Heart right ventricle (tissue), 16 donors: ENCODE results near the gene ADARB2. TPM values are rescaled to one million over a fixed set of nuclear protein-coding genes. Genes with fewer than 3 reads are reported as not detected.

Experiments
- ATAC-seq, 8 donors: fragments of 200-7000 bp; cut with Tn5 transposase; one replicate each; pipeline ENCODE4 v1.9.1; 2020; ENCODE audit warnings: mild to moderate bottlenecking in 8 of 8, moderate library complexity in 8 of 8, moderate number of reproducible peaks in 1 of 8
- DNase-seq, 2 donors: peaks; one replicate each; pipeline ENCODE4 v3.0.0-alpha.2; 2020
- H3K27ac ChIP-seq, 10 donors: fragments of 200-600 bp; sonication (generic) in 2 of 10; one replicate each; pipeline versions ENCODE4 v1.5.0 to v1.8.0; 2020 to 2022; ENCODE audit warnings: mild to moderate bottlenecking in 3 of 10
- H3K27me3 ChIP-seq, 7 donors: fragments of 200-600 bp; one replicate each; pipeline ENCODE4 v1.8.0; 2021 to 2022; ENCODE audit warnings: mild to moderate bottlenecking in 2 of 7
- H3K36me3 ChIP-seq, 9 donors: fragments of 200-600 bp; sonication (generic) in 1 of 9; one replicate each; pipeline versions ENCODE4 v1.5.0 to v1.8.0; 2020 to 2022; ENCODE audit warnings: mild to moderate bottlenecking in 2 of 9
- H3K4me1 ChIP-seq, 9 donors: fragments of 200-600 bp; sonication (generic) in 1 of 9; one replicate each; pipeline versions ENCODE4 v1.5.0 to v1.8.0; 2020 to 2022; ENCODE audit warnings: mild to moderate bottlenecking in 4 of 9
- H3K4me3 ChIP-seq, 10 donors: fragments of 200-600 bp; sonication (generic) in 2 of 10; one replicate each; pipeline versions ENCODE4 v1.5.0 to v1.8.0; 2020 to 2022; ENCODE audit warnings: mild to moderate bottlenecking in 7 of 10, moderate library complexity in 2 of 10
- H3K9me3 ChIP-seq, 11 donors: fragments of 200-600 bp in 10 of 11; sonication (generic) in 2 of 11; one replicate each; pipeline versions ENCODE4 v1.5.0 to v1.8.0; 2013 to 2022; ENCODE audit warnings: mild to moderate bottlenecking in 2 of 11, control low read depth in 1 of 11, moderate library complexity in 1 of 11
- WGBS, 2 donors: extraction: QIAGEN DNeasy Blood & Tissue Kit; methylation state at CpG; one replicate each; pipeline ENCODE4 v1.1.7; 2013; ENCODE audit warnings: inconsistent platforms in 1 of 2; 5-methylcytosine and 5-hydroxymethylcytosine counted together
- intact Hi-C, 10 donors: fragments of 100-400 bp; cut with DNase I; formaldehyde crosslinking; loops; one replicate each; pipeline versions ENCODE4 v1.11.1 to v1.14.2; 2022
- polyA plus RNA-seq, 2 donors: library from polyadenylated mRNA; stranded (reverse); fragments of 200-250 nt; gene quantifications; one replicate each; pipeline ENCODE4 v1.2.3, GENCODE V29; 2013
- total RNA-seq, 10 donors: library from RNA; stranded (reverse); fragmentation: NEBNext Ultra II Directional in 3 of 10; extraction: Animal tissue kit (Norgen Biotek cat#: 25700) in 3 of 10; gene quantifications; one replicate each; pipeline versions ENCODE4 v1.2.1 to v1.2.4, GENCODE V29; 2021 to 2023
- TF ChIP-seq, protein P1 (sequence below), 9 donors: fragments of 200-600 bp; sonication (generic) in 2 of 9; IDR thresholded peaks; one replicate each; pipeline versions ENCODE4 v1.5.0 to v1.8.0; 2021 to 2022; ENCODE audit warnings: antibody characterized with exemption in 9 of 9, mild to moderate bottlenecking in 5 of 9, moderate library complexity in 1 of 9
- donor health status: Arrhythmogenic right ventricular cardiomyopathy.
- donor health status: ischemic (EF 13 %, LVEDD 7.1; RV severe dilation, severe dysfunction).
- donor health status: healthy with polysubstance abuse.
- donor health status: DM: no; HTN: yes; CAD: no.
- donor health status: DM: no; HTN: no; CAD: no.
- donor health status: ischemic (EF 25% LVEDD 6.9; RV normal size, moderate dysfunction).
- donor health status: ischemic (EF 25% LVEDD 5.7; RV mildly dilated, moderate dysfunction).
- donor health status: healthy.
- donor health status: DM: yes; HTN: yes; CAD: no.
- donor health status: Ischemic cardiomyopathy.
- donor health status: ischemic (EF 35%, LVEDD 5.7; RV mildly dilated, moderate dysfunction).
- donor health status: nonischemic (EF 11% LVEDD 7.7; RV severe dilation, severe dysfunction).
- donor health status: DM: yes; HTN: yes; CAD: no.
- donor health status: PGD.
- donor health status: ischemic (EF 29% LVEDD 5.4; RV normal size, mild dysfunction).
- donor health status: nonischemic (EF 23%, LVEDD 6.1; RV moderate dilation, normal function).

ADARB2 gene
- total and polyA plus RNA-seq, 12 donors, result 0.08 to 0.47 (median 0.17) TPM; not detected in 2

DNA sequence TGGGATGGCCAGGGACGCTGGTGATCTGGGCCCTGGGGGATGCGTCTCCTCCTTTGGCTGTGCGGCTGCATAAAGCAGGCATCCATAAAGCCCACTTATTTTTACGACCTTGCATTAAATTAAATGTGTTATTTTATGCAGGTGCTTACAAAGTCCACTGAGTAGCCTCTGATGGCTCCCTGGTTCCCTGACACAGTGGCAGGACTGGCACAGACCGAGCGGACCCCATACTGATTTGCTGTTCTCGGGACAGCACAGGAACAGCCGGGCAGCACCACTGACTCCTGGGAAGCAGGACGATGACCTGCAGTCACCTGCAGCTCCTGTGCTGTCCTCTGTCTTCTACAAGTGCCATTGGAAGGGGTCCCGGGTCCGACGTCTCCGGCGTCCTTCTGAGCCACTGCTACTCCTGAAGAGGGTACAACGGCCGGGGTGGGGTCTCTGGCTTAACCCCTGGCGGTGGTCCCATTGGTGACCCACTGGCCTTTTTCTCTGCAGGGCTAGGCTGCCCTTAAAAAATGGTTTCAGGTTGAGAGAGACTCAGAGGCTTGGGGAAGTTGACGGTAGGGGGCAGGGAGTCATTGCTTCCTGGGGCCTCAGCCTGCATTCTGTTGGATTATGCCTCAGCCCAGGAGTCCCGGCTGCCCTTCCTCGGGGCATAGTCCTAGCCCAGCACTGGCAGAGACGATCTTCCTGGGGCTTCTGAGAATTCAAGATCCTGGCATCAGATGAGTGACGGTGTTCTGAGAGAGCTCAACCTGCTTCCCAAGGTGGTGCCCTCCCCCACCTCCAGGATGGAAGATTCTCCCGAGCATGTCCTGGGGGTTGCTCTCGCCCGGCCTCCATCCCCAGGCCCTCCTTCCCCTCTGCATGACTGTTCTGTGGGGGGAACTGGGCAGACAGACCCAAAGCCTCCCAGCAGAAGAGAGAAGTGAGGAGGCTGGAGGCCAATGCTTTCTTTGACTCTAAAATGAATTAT is 330.1 kb downstream of the ADARB2 start:
- H3K4me3 ChIP-seq, result no peak overlapping the region
- 78 to 85% methylated on average over 25 of the region's 25 CpGs for WGBS, 2 donors
- no peak overlapping the region for H3K27ac ChIP-seq
- H3K36me3 ChIP-seq, result no peaks in the 10 kb centered on the region
- TF ChIP-seq, protein P1, sequence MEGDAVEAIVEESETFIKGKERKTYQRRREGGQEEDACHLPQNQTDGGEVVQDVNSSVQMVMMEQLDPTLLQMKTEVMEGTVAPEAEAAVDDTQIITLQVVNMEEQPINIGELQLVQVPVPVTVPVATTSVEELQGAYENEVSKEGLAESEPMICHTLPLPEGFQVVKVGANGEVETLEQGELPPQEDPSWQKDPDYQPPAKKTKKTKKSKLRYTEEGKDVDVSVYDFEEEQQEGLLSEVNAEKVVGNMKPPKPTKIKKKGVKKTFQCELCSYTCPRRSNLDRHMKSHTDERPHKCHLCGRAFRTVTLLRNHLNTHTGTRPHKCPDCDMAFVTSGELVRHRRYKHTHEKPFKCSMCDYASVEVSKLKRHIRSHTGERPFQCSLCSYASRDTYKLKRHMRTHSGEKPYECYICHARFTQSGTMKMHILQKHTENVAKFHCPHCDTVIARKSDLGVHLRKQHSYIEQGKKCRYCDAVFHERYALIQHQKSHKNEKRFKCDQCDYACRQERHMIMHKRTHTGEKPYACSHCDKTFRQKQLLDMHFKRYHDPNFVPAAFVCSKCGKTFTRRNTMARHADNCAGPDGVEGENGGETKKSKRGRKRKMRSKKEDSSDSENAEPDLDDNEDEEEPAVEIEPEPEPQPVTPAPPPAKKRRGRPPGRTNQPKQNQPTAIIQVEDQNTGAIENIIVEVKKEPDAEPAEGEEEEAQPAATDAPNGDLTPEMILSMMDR (IDR thresholded peaks at IDR 0.05), result no peak
- peaks cover 0 to 37% (median 13%) of the 10 kb centered on the region in 7 donors for H3K27me3 ChIP-seq
- no peaks in the 10 kb centered on the region for H3K9me3 ChIP-seq
- intact Hi-C loops, result no loop called here
- H3K4me1 ChIP-seq, result no peaks in the 10 kb centered on the region
- DNase-seq (no peak), ATAC-seq (no peak)

DNA sequence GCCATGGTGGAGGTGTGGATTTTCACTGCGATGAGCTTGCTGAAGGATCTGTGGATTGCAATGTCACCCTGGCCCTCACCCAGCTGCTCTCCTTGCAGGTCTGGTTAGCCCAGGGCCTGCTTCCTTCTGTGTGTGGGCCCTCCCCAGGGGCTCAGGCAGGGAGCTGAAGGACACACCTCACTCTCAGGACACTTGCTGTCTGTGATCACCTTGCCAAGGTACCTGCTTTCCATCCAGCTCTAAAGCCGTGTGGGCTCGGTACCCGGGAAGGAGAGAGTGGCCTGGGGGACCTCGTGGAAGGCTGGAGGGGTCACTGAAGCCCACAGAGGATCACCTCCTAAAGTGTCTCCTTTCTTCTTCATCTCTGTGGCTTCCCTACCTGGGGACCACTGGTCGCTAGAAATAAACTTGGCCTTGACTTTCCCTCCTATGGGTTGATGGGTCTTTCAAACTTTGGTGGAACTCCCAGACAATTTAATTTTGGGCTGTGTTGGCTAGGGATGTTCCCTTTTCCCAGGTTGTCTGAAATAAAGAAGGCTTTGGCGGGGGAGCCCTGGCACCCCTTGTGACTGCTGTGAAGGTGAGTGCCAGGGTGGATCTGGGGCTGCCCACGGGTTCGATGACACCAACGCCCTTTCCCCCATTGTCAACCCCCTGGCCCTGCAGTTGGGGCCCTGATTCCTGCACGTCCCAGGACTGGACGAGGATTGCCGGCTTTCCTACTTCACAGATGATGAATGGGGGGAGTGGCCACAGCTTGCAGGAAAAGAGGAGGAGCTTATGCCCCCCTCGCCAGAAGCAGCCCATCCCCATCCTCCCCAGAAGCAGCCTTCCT is 331.0 kb downstream of the ADARB2 start:
- peaks cover 0 to 45% (median 13%) of the 10 kb centered on the region in 7 donors for H3K27me3 ChIP-seq
- no peaks in the 10 kb centered on the region for H3K4me1 ChIP-seq
- intact Hi-C loops, result no loop called here
- no peaks in the 10 kb centered on the region for H3K9me3 ChIP-seq
- DNase-seq (no peak), ATAC-seq (no peak)
- 73 to 79% methylated on average over 14 of the region's 14 CpGs for WGBS, 2 donors
- H3K36me3 ChIP-seq, result no peaks in the 10 kb centered on the region
- TF ChIP-seq, protein P1 (IDR thresholded peaks at IDR 0.05), result no peak
- H3K27ac ChIP-seq, result no peak overlapping the region
- H3K4me3 ChIP-seq, result no peak overlapping the region

DNA sequence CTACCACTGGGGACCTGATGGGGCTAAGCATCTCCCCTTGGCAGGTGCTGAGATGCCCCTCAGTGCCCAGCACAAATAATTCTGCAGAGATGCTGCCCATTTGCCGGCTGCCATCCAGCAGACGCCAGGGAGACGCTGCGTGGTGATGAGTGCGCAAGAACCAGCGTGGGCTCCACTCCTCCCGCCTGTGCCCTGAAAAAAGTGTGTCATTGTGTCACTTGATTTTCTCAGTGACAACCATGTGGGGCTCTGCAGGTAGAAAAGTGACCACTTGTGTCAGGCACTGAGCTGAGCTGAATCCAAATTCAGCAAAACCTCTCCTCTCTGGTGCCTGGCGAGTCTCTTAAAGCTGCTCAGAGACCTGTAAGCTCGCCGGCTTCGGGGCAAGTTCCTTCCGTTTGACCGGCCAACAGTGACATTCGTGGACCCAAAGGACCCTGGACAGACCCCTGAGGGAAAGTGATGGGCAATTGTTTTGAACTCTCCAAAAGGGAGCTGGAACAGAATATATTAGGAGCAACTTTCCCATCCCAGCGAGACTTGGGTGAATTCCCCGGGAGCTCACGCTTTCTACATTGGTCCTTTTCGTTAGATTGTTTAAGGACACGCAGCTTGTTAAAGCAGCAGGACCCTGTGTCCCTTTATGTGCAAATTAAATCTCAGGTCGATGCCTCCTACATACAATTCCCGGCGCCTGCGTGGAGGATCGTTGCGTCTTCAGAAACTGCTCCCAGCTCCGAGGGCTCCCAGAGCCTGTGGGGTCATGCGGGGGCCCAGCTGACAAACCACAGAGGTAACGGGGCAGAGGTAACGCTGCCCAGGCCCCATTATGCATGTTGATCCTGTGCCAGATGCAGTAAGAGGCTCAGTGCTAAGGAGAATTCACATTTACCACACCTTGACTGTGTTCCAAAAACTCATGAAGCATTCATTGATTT is 332.7 kb downstream of the ADARB2 start:
- ATAC-seq, result no peak
- intact Hi-C loops, result no loop called here
- Histone ChIP-seq H3K27ac (no peak overlapping the region), H3K9me3 (no peaks in the 10 kb centered on the region), H3K4me1 (no peaks in the 10 kb centered on the region), H3K36me3 (no peaks in the 10 kb centered on the region), H3K27me3 (peaks cover 0 to 60% (median 21%) of the 10 kb centered on the region in 7 donors), H3K4me3 (no peak overlapping the region)
- DNase-seq, result no peak
- TF ChIP-seq, protein P1 (IDR thresholded peaks at IDR 0.05), result no peak
- WGBS, 2 donors, result 84 to 87% methylated on average over 29 of the region's 29 CpGs
